Femur (tissue), 1 donor: ENCODE results near the gene RTP5.
A peak's percentile ranks its signal among the peaks of the same experiment; 100 is the strongest.
"Not testable (repeated sequence)": the region's sequence is repeated elsewhere in the genome, so short reads cannot be mapped to it uniquely, and the experiment has no call there.

Experiments used
- DNase-seq: peaks from one replicate; pipeline ENCODE4 v3.0.0-alpha.2; 2017

RTP5 gene

DNA sequence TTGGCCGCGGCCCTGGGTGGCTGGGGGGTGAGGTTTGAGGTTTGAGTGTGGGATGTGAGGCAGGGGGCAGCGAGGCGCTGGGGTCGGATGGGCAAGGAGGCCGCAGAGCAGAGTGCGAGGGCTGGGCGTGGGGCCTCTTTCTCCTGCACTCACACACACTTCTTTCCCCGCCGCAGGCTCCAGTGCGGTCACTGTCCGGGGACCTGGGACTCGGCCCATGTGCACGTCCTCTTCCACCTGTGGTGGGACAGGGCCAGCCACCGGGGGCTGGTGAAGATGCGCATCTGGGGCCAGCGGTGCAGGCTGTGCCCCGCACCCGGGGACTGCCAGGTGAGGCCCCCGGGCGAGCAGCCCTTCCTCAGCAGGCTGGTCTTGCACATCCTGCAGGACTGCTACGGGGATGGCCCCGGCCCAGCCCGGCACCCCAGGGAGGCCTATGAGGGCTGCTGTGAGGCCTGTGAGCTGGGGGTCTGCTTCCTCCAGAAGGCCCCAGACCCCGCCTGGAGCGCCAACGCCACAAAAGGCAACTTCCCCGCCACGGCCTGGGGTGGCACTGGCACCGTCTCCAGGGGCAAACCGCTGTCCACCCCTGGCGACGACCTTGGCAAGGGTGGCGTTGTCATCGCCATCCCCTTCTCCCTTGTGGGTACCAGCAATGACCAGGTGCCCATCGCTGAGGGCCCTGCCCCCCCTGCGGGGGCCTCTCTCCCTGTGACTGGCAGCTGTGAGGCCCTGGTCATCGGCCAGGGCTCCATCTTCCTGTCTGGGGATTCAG, 2.2 kb downstream of the RTP5 start:
- DNase-seq: peak; percentile 19

DNA sequence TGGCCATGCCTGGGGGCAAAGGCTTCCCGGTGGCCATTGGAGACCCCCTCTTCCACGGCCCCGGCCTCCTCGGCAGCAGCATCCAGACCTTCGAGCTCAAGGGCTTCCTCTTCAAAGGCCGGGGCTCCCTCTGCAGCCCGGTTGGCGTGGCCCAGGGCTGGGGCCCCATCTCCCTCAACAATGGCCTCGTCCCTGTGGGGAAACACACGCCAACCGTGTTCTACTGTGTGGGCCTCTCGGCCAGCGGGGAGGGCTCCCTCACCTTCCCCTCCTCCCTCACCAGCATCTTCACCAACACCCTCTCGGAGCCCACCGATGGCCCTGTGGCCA, 2.7 kb downstream of the RTP5 start:
- no peak for DNase-seq

DNA sequence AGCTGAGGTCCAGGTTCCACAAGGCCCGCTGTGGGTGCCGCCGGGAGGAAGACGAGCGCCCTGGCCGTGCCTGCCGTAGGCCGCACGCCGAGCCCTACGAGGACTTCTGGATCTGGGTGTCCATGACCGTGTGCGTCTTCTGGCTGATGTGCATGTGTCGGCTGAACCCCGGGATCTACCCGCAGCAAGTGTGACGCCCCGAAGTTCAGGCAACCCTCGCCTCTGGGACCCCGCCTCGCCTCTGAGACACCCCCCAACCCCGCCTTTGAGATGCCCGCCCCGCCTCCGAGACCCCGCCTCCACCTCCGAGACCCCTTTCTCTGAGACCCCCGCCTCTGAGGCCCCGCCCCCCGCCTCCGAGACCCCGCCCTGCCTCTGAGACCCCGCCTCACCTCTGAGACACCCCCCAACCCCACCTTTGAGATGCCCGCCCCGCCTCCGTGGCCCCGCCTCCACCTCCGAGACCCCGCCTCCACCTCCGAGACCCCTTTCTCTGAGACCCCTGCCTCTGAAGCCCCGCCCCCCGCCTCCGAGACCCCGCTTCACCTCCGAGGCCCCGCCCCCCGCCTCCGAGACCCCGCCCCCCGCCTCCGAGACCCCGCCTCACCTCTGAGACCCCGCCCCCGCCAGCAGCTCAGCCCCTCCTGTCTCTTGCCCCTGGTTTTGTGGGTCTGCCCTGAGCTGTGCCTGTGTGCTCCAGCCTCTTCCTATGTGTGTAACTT, 3.7 kb downstream of the RTP5 start:
- DNase-seq: peak; percentile 20

DNA sequence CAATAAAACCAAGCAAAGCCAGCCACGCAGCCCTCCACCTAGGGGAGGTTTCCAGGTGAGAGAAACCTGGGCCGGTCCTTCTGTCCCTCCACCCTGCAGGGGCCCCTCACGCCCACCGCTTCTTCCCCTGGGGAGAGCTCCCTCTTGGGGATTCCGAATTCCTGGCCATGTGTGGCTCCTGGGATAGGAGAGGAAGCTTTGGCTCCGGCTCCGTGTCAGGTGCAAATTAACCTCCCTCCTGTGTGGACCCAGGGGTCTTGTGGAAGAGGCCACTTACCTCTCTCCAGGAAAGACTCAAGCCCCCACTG, 4.2 kb downstream of the RTP5 start:
- no peak for DNase-seq

DNA sequence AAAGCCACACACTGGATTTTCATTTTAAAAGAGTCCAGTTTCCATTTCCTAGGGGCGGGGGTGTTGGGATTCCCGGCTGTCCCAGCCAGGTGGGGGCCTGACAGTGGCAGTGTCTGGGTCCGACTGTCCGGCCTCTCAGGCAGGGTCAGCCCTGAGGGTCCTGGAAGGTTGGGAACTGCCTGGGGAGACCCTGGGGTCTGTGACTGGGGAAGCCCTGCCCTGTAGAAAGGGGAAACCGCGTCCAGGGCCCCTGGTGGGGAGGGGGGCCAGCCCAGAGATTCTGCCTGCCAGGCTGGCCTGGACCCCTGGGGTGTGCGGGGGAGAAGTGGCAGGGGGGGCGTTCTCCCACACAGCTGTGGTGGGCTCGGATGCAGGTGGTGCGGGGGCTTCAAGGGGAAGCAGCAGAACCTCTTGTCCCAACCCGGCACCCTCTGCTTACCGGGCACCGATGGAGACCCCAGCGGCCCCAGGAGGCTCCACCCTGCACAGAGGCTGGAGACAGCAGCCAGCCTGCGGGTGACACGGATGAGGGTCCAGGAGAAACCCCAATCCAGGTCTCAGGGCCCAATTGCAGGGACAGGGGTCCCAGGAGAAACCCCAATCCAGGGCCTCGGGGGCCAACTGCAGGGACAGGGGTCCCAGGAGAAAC, 4.9 kb downstream of the RTP5 start:
- DNase-seq: no peak

DNA sequence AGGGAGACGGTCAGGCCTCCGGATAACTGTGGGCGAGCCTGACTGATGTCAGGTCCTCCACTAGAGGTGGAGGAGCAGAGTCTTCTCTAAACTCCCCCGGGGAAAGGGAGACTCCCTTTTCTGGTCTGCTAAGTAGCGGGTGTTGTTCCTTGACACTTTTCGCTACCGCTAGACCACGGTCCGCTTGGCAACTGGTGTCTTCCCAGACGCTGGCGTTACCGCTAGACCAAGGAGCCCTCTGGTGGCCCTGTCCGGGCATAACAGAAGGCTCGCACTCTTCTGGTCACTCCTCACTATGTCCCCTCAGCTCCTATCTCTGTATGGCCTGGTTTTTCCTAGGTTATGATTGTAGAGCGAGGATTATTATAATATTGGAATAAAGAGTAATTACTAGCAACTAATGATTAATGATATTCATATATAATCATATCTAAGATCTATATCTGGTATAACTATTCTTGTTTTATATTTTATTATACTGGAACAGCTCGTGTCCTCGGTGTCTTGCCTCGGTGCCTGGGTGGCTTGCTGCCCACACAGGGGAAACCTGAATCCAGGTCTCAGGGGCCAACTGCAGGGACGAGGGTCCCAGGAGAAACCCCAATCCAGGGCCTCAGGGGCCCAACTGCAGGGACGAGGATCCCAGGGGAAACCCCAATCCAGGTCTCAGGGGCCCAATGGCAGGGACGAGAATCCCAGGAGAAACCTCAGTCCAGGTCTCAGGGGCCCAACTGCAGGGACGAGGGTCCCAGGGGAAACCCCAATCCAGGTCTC, 6.4 kb downstream of the RTP5 start:
- not testable (repeated sequence) for DNase-seq

DNA sequence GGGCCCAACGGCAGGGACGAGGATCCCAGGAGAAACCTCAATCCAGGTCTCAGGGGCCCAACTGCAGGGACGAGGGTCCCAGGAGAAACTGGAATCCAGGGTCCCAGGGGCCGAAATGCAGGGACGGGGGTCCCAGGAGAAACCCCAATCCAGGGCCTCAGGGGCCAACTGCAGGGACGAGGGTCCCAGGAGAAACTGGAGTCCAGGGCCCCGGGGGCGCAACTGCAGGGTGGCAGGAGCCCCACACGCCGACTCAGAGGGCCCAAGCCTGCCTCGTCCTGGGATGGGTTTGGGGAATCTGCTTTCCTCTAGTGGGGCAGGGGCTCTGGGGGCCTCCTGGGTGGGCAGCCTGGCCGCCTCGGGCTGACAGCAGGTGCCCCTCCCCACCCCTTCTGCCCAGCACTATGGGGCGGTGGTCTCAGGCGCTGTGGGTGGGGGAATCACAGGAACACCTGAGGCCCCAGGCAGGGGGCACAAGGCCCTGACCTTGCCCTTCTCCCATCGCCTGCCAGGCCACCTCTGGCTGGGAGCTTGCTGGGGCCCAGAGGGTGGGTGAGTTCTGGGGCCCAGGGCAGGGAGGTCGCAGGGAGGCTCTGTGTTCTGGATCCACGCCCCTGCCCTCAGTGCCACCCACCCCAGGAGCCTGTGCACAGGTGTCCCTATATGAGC, 7.1 kb downstream of the RTP5 start:
- peak; percentile 23 for DNase-seq

DNA sequence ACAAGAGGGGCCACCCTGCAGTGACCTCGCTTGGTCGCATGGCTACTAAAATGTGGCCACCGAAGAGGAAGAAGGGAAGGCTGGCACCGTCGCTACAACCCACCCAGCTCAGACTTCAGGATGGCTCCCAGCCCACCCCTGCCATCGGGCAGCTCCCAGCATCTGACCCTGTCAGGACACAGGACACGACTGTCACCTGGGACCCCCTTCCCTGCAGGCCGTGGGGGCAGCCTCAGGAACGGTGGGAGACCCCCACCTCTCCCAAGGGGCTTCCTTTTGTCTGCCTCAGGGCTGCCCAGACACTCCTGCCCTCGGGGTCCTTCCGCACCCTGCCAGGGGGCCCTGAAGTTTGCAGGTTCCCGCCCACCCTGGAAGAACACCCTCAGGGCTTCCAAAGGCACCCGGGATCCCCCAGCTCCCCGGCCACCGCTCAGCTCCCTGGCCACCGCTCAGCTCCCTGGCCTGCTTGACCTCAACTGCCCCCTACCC, 7.7 kb downstream of the RTP5 start:
- DNase-seq: peak; percentile 22

DNA sequence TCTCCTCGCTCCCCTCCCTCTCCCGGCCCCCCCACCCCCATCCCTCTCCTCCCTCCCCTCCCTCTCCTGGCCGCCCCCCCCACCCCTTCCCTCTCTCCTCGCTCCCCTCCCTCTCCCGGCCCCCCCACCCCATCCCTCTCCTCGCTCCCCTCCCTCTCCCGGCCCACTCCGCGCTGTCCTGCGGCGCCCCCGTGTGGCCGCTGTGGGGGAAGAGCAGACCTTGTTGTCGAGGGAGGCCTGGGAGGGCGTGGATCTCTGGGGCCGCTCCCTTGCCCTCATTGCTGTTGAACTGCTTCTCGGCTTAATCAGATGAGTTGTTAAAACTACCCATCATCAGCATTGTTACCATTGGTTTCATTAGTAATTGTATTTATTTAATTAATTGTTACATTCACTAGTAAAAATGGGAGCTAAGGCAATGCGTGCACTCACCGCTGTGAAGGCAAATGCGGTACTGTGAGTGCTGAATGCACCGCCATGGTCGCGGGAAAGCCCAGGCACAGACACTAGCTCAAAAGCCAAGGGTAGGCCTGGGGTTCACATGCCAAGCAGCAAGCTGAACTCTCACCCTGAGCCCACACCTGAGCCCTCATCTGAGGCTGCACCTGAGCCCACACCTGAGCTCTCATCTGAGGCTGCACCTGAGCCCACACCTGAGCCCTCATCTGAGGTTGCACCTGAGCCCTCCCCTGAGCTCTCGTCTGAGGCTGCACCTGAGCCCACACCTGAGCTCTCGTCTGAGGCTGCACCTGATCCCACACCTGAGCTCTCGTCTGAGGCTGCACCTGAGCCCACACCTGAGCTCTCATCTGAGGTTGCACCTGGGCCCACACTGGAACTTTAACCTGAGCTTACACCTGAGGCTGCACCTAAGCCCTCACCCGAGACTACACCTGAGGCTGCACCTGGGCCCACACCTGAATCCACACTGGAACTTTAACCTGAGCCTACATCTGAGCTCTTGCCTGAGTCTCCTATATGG, 8.8 kb downstream of the RTP5 start:
- DNase-seq: peak; percentile 83

DNA sequence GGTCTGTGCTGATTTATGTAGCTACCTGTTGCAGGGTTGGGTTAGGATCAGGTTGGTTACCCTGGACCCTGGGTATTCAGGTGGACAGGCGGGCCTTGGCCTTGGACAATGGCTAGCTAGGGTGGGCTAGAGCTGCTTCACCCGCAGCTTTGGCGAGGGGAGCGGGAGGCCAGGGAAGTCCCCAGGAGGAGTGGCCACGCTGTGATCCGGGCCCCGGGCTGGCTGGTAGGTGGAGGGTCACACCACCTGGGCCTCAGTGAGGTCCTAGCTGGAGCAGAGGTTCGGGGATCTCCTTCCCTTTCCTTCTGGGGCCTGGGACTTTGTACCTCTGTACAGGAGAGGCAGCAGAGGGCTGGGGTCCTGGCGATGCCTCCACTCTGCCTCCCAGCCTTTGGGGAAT, 9.8 kb downstream of the RTP5 start:
- peak; percentile 27 for DNase-seq

DNA sequence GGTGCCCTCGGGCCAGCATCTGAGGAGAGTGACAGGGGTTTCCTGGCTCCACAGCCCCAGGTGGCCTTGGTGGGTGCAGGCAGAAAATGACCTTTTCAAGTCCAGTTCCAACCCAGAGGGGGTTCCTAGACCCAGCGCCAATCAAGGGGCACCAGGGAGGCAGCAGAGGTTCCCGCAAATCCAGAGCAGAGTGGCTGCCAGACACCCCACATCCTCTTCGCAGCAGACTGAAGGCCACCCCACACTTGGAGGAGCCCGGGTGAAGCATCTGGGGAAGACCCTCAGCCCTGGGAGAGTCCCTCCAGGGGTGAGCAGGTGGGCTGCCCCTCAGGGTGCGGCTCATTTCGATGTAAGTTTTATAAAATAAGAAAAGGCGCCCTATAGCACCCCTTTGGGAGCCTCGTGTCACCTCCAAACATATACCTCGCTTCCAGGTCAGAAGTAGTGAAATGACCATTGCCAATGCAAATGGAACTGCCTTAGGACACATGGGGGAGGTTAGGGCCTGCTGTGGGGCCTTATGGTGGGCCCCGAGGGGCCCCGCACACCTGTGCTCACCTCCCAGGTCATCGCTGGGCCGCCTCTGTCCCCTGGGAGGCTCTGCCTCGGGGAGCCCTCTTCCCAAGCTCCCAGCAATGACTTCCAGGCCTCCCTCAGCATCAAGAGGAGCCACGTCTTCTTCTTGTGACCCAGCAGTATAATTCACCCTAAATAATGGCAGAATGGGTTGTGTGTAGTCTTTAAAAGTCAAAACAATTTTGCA, 11.0 kb downstream of the RTP5 start:
- peak; percentile 25 for DNase-seq

DNA sequence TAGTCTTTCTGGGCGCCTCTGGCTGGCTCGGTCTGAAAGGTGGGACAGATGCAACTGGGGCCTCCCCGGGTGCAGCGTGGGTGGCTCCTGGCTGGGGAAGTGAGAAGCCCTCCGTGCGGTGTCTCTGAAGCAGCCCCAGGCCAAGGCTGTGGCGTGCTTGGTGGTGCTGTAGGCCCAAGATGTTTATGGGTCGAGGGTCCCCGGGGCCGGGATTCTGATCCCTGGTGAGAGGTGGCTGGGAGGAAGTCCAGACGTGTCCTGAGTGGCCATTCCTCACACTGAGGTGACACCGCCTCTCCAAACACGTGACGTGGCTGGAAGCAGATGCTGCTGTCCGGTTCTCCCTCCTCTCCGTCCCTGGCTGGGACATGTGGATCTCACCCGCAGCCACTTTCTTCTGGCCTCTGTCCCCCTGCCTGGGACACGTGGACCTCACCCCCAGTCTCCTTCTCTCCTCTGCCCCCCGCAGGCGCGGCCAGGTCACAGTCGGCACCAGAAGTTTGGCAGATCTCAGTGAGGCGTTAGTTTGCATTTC, 12.6 kb downstream of the RTP5 start:
- peak; percentile 67 for DNase-seq

DNA sequence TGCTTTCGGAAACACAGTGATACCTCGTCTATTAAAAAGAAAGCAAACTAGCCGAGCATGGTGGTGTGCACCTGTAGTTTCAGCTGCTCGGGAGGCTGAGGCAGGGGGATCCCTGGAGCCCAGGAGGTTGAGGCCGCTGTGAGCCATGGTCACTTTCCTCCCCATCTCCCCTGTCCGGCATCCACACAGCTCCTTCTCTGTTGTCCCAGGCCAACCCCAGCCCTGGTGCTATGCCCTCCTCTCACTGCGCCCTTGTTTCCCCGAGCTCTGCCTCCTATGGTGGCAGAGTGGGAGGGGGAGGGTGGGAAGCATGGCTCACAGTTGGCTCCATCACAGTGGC, 15.4 kb downstream of the RTP5 start:
- DNase-seq: no peak

DNA sequence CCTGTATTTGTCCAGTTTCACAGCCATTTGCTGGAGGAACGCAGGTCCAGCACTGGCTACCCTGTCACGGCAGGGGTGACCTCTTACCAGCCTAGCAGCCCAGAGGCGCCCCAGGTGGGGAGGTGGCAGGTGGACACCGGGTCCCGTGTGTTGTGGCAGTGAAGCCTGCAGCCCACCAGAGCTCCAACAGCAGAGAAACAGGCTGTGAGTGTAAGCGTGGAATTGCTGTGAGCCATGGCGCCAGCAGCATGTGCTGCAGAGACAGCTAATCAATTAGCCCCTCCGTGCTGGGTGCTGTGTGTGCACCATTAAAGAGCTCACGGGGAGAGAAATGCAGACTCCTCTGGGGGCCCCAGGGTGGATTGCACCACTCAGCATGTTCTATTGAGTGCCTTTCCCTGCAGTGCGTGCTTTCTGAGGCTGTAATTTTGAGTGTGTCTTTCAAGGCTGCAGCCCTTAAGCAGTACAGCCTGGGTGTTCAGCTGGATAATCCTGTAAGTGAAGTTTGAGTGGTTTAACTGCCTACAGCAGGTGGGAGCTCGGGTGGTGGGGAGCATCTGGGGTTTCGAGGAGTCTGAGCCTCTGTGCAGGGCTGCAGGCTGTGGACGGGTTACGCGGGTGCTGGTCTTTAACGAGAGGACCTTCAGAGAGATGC, 15.9 kb downstream of the RTP5 start:
- no peak for DNase-seq

DNA sequence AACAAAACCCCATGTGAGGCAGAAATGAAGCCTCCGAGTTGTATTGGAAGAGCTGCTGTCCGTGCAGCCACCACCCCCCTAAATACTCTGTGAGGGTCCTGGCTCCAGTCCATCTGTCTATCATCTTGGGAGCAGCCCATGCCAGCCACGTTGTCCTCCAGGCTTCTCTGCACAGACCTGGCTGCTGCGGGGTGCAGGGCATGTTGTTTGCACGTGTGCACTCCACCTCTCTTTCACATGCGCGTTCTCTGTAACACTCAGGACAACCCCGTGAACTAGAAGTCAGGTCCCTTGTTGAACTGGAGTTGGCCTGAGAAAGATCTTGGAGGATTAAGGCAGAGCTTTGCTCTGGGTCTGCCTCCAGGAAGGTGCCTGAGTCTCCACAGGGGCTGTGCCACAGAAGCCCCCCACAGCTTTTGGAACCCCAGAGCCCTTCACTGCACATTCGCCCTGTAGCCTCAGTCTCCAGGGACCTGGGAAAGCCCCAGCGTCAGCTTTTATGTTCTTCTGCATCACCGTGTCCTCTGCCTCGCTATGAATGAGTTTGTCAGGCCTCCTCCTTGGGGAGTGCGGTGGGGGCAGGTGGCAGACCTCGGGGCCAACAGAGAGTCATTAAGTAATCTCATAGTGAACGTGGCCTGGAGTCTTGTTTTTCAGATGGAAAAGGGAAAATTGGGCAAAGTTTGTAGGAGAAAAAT, 16.6 kb downstream of the RTP5 start:
- no peak for DNase-seq

DNA sequence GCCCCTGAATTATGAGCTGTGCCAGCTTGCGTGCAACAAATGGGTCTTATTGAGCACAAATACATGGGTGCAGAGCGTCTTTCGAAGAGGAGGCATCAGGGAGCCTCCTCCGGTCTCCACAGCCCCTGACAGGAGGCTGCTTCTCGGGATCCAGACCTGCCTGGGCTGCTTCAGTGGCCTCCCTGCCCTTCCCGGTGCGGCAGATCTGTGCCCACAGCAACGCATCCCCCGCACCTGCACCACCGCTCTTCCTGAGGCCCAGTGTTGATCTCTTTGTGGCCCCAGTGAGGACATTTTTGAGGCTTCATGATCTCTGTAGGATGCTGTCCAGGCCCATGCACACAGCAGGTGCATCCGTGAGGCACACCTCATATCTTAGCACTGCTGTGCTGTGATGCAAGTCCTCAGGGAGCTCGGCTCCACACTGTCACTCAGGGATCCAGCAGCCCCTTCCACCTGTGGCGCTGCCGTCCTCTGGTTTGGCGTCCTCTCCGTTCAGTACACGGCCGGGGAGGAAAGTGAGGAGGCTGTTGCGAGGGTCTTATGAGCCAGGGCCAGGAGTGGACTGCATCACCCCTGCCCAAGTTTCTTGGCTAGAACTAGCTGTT, 17.4 kb downstream of the RTP5 start:
- DNase-seq: no peak

DNA sequence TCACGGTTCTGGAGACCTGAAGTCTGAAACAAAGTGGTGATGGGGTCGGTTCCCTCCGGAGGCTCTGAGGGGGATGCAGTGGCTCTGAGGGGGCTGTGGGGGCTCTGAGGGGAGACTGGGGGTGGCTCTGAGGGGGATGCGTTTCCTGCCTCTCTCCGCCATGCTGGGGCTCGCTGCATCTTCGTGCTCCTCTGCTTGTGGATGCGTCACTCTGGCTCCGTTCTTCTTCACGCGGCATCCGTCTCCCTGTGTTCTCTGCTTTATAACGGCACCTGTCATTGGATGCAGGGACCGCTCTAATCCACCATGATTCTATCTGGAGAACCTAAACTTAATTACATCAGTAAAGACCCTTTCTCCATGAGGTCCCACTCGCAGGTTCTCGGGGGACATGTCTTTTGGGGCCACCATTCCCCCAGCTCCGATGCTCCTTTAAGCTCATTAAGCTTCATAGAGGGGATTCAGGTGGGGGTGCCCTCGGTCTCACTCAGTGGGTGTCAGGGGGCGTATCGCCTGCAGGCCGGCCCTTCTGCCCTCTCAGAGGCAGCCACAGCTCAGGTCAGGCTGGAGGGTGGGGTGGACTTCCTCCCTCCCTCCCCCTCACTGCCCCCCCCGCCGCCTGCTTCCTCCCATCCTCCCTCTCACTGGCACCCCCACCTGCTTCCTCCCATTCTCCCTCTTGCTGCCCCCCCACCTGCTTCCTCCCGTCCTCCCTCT, 18.4 kb downstream of the RTP5 start:
- DNase-seq: no peak

DNA sequence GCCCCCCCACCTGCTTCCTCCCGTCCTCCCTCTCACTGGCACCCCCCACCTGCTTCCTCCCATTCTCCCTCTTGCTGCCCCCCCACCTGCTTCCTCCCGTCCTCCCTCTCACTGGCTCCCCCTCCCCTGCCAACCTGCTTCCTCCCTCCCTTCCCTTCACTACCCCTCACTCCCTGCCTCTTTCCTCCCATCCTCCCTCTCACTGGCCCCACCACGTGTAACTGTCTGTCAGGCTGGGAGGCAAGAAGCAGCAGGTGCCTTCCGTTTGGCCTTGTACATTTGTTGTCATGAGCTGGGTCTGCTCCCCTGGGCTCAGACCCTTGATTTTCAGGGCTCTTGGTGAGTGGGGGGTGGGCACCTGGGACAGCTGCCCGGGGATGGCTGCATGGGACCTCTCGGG, 19.1 kb downstream of the RTP5 start:
- no peak for DNase-seq
